Lung microvascular endothelial cell (primary cell): Measurements from ENCODE around the gene LUZP2. TPM values are rescaled to one million over a fixed set of nuclear protein-coding genes. Genes with fewer than 3 reads are reported as not detected.

Experiments used
- DNase-seq, 2 donors: peaks; one replicate each; pipeline versions ENCODE4 v3.0.0 to v3.0.0-alpha.2; 2010; ENCODE audit warnings: low read depth in 2 of 2
- total RNA-seq: library from RNA; depleted of rRNA; stranded (reverse); fragments of >200 nt; gene quantifications from 2 replicates; pipeline ENCODE4 v1.2.1, GENCODE V29; 2014

The LUZP2 gene
- total RNA-seq, 1 donor from 2014 or later = not detected

DNA sequence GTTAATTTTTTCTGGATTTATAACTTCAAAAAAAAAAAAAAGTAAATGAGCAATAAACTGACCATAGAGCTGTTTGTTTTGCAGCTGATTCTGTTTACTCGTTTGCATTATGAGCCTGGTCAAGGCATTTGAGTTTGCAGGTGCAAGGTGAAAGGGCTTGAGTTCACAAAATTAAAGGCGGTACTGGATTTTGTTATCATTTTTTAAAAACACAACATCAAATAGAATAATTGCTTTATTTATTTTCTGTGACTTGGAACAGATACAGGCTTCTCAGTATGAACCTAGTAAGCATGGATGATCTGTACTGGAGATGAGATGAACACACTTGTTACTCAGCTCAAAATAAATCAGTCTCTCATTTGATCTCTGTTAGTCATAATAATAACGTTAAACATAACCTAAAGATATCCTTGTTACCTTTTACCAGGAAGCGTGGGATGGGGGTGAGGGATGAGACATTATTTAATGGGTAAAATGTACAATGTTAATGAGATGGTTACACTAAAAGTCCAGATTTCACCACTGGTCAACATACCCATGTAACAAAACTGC, 137.8 kb downstream of the LUZP2 start:
- DNase-seq = no peak

DNA sequence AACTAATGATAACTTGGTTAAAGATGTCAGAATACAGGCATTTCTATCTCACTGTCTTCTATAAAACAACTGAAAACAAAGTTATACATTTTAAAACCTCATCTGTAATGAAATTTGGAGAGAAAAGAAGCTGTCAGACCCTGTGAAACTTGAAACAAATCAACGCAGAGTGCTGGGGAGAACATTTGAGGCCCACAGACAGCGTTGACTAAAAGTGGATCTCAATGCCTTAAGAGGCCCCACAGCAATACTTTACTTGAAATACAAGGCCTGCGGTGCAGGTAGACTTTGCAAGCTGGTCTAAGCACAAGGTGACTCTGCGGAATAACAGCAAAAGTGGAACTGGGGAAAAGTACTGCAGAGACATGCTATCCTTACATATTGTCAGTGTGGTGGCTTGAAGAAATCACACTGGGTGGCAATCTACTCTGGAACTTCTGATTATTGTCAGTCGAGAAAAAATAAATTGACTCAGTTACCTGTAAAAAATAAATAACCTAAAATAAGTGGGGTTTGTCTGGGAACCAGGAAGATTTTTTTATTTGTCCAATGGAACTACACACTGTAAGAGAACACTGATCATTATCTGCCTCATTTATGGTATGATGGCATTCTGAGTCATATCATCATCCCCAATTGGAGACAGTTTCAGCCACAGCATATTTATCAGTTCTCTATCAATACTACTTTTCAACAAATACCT, 138.9 kb downstream of the LUZP2 start:
- DNase-seq = no peak

DNA sequence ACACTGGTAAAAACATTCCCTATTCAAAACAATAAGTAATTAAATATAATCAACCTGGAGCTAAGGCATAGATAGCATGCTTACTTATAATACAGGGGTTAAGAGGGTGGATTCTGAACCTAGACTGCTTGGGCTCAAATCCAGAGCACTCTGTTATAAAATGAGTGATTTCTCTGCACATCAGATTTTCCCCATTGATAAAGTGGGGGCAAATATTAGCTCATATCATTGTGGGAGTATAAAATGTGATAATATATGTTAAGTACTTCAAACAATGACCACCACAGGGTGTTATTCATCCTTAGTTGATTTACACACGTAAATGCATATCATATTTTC, 139.4 kb downstream of the LUZP2 start:
- DNase-seq = no peak

DNA sequence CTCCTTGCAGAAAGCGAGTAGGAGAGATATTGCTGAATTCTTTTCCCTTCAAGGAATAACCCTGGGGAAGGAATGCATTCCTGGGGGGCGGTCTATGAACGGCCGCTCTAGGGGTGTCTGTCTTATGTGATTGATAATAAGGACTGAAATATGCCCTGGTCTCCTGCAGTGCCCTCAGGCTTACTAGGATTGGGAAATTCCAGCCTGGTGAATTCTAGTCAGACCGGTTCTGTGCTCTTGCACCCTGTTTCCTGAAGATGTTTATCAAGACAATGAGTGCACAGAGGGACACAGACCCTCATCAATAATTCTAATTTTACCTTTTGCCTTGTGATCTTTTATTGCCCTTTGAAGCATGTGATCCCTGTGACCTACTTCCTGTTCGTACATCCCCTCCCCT, 140.7 kb downstream of the LUZP2 start:
- no peak for DNase-seq

DNA sequence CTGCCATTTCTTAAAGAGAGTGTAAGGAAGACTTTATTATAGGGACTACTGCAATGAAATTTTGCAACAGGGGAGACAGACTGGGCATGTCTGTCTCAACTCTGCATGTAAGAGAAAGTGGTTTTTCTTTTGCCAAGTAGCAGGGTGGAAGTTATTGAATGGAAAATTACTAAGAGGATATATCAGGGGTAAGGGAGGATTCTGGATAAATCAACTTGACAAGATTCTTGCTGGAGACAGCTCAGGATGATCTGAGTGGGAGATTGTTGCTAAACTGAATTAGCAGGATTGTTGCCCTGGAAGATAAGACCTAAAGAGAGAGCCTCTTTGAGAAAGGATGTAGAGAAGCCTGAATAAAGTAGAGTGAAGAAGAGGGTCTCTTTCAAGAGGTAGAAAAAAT, 145.8 kb downstream of the LUZP2 start:
- DNase-seq = no peak

DNA sequence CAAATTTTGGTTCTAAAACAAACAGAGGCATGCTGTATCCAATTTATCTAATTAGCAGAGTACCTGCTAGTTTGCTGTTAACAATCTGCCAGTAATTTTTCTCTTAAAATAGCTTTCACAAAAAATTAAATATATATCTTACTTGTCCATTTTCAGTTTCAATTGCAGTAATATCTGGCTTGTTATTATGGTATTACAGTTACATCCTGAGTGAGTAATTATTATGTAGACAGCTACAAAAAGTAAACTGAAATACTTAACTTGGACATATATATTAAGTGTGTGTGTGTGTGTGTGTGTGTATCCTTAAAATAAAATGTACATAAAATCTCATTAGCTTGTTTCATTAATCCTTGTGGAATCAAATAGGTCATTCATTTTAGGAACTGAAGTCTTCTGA, 148.7 kb downstream of the LUZP2 start:
- no peak for DNase-seq

DNA sequence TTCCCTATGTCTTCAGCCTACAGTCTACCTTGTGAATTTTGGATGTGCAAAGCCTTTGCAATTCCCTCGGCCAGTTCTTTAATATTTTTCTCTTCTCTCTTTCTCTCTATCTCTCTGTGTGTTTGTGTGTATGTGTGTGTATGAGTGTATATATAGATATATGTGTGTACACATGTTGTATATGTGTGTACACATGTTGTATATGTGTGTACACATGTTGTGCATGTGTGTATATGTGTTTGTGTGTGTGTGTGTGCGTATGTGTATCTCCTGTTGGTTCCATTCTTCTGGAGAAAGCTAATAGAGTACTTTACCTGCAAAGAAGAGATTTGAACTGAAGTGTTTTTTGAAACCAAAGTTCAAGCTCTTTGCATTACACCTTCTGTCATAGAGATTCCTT, 155.0 kb downstream of the LUZP2 start:
- no peak for DNase-seq

DNA sequence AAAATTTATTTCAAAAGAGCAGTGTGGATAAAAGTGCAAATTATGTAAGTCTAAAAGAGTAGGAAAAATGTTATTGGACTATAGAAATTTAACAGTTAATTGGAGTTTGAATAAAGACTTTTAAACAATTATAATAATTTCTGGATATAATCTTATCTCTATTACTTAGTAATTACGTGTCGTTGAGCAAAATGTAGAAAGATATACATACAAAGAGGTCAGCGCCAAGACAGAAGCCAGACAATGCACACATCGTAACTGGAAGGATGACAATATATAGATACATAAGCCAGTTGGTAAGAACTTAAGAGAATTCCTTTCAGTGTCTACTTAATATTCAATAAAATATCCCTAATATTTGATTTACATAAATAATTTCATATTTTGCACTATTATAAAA, 157.0 kb downstream of the LUZP2 start:
- no peak for DNase-seq

DNA sequence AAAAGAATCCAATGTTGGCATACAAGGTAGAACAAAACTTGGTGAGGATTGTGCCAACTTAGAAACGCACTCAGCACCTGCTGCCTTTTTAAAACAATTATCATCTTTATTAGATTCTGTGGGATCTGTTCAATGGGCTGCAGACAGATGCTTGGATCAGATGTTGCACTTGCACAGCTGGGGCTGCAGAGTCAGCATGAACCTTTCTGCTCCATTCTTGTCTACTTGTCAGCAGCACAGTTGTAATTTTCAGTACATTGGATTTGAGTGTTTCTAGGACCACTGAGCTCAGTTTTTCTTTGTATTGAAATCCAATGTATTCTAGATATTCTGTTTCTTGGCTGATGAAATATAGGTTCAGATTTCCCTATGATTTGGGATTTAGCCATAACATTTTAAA, 164.5 kb downstream of the LUZP2 start:
- no peak for DNase-seq

DNA sequence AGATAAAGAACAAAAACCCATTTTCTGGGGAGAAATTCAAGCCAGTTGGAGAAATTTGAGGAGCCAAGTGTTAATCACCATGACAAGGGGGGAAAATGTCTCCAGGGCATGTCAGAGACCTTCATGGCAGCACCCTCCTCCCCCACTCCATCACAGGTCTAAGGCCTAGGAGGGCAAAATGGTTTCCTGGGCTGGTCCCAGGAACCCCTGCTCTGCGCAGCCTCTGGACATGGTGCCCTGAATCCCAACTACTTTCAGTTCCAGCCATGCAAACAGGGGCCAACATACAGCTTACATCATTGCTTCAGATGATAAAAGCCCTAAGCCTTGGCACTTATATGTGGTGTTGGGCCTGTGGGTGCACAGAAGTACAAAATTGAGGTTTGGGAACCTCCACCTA, 167.5 kb downstream of the LUZP2 start:
- DNase-seq = no peak

DNA sequence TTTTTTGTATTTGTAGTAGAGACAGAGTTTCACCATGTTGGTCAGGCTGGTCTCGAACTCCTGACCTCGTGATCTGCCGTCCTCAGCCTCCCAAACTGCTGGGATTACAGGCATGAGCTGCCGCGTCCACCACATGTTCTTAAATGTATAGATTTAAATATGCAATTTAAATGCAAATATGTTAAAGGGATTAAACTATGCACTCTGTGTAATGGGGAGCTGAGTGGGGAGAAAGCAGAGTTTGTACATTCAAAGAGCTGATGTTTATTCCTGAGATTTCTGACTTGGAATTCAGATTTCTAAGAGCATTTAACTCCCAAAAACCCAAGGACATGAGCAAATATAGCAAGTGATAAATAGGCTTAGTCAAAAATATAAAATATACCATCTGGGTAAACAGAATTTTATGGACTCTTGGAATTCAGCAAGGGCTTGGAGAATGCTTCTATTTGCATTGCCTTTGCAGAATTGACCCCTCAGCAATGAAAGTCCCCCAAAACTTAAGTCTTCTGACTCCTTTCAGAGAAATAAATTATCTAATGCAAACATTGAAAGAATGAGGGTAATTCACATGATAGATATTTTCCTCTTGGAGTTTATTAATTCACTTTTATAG, 170.6 kb downstream of the LUZP2 start:
- DNase-seq = no peak

DNA sequence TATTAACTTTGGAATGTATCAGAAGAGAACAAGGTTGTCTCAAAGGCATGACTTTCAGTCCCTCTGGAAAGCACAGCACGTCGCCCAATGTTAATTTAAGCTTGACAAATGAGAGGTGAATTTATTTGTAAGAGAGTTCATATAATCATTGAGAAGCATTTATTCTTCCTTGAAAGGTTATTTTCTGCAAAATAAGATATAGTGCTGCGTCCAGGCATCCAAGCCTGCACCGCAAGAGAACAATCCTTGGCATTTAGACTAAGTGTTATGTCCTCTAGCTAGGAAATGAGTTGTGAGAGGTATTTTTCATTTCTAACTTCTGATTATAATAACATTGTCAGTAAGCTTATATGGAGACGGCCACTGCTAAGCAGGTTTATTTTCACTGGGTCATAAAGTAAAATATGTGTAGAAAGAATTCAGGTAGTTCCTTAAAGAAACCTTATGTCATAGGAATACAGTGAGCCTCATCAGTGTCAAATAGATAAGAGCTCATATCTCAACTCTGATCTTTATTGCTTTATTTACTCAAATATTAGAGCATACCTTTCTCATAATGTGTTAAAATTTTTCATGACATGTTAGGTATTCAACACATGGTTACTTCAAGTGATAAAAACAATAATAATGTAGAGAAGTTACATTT, 182.0 kb downstream of the LUZP2 start:
- no peak for DNase-seq

DNA sequence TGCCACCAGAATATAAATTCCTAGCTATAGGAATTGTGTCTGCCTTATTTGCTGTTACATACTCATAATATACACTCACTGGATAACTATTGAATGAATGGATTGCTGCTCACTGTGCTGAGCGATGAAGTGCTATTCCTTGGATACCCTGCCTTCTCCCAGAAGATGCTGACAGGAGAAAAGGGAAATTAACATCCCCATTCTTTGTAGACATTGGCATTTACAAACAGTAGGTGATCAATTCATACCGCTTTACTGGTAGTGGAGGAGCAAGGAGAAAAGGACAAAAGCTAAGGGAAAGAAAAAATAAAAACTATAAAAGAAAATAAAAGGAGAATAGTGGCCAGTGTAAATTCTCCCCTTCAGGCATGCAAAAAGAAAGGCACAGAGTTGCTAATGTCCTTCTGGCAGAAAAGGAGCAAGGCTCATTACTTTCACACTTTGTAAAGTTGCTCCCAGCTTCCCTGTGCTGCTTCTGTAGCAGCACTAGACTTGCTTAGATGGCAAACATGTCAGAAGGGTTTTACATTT, 183.0 kb downstream of the LUZP2 start:
- DNase-seq = no peak

DNA sequence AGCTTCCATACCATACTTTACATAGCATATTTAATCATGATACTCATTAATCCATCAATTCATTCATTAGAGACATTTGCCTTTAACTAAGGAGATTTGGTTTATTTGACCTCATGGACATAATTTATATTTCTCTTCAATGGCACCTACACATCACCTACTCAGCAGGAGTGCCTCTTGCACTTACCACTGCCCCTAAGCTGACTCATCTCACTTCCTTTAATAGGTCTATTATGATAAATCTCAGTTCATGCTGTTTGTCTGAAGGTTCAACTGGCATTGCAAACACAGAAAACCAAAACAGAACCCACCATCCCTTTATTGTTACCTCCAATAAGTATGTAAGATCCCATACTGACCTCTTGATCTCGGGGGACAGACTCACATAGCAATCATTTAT, 186.7 kb downstream of the LUZP2 start:
- no peak for DNase-seq

DNA sequence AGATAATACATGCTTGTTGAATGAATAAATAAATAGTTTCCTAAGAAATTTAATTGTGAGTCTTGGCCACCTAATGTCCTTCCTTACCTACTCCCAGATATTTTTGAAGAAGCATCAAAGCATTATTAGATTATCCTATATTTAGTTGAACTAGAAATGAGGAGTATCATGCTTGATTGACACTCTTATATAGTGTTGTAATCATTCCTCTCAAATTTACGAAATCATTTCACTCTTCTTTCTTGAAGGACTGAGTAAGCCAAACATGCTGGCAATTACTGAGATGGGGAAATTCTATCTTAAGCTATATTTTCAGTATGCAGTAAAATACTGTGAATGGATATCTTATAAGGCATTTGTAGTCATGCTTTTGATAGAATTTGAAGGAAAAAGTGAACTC, 189.0 kb downstream of the LUZP2 start:
- DNase-seq = no peak

DNA sequence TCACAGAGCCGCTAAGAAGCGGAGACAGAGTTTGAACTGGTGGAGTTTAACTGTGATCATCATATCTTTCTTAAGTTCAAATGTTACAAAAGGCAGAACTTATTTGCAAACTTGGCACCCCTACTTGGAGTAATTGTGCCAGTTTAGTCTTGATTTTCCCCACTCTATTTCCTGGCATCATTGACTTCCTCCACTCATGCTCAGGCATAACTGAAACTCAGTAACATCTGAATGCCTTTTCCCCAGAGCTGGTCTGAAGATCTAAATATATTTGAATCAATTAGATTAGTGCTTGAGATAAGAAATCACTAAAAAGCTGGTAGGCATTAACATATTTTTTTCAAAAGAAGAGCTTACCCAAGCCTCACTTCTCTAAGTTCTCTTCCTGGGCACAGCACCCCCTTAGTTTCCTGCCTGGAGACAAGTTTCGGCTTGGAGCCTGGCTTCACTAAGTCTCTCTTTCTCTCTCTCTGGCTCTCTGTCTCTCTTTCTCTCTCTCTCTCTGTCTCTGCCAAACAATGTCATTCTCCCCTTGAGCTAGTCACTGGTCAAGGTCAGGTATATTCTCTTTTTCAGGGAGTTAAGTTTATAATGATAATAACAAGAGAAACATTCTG, 190.8 kb downstream of the LUZP2 start:
- DNase-seq = no peak

DNA sequence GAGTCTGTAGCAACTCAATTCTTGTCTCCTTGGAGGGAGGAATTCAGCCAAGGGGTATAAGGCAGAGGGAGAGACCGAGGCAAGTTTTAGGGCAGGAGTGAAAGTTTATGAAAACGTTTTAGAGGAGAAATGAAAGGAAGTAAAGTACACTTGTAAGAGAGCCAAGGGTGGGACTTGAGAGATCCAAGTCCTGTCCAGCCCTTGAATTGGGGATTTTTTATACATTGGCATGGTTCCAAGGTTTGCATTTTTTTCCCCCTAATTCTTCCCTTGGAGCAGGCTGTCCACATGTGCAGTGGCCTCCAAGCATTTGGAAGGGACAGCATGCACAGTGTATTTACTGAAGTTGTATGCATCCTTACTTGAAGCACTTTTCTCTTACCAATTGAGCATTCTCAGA, 192.1 kb downstream of the LUZP2 start:
- no peak for DNase-seq

DNA sequence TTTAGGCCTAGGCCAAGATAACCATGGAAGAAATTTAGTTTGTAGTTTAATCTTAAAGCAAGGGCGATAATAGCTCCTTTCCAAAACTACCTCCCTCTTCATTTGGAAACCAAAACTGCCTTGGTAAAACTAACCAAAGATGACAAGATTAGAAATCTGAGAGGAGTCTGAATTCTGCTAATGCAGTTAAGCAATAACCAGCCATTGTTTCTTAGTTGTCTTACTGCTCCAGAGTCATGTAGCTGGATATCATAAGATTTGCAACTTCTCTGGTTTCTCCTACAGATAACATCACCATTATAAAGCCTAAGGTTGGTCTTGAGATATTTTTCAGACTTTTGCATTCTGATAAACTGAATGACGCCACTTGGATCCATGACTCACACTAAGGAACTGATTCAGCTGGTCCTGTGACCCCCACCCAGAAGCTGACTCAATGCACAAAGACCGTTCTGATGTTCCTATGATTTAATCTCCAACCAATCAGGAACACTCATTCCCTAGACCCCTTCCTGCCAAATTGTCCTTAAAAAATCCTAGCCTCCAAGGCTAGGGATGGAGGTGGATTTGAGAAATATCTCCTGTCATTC, 200.8 kb downstream of the LUZP2 start:
- DNase-seq = peak in 1 of 2 donors; percentile 29

DNA sequence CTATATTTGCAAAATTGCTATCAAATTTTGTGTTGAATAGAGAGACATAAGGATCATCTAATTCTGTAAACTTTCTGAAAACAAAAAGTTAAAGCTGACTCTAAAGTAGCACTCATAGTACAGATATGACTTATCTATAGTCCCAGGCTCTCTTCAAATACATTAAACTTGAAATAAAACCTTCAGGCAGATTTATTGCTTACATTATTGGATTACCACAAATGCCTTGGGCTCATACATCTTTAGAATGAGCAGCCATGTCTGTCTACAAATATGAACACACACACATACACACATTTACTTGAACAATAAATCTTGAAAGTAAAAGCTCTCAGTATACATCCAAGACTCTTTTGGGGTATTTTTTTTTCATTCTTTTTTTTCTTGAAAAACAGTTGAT, 207.9 kb downstream of the LUZP2 start:
- no peak for DNase-seq

DNA sequence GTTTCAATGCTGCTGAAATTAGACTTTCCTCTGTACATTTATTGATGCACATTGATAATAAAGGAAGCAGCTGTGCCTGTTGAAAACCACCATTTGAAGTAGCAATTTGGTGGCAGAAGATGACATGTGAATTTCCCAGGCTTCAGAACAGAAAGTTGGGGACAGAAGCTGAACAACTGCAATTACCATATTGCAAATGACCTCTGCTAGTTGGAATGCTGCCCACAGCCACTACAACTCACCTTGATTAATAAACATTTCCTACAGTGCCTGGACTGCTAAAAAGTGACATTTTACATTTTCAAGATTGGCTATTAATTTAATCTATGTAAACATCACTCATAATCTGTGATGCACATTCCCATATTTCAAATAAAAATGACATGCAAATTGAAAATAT, 208.6 kb downstream of the LUZP2 start:
- DNase-seq = no peak

DNA sequence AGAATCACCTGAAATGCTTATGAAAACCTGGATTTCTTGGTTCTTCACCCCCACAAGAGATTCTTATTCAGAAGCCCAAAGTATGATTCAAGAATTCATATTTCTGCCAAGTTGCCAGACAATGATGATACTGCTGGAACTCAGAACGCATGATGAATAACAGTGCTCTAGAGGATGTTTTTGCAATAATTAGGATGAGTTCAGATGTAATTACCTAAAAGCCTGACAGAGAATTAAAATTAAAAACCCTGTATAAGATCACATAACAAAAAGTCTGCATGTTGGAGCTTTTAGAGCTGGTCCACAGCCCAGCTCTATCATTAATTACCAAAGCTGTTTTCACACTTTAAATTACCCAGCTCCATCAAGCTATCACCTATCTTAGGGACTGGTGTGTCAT, 211.8 kb downstream of the LUZP2 start:
- no peak for DNase-seq
